Ammon's horn (tissue), 1 donor: Measurements from ENCODE around the gene AGTPBP1.
"Not testable (repeated sequence)": the region's sequence is repeated elsewhere in the genome, so short reads cannot be mapped to it uniquely, and the experiment has no call there.

Experiments
- DNase-seq: peaks from one replicate; pipeline ENCODE4 v3.0.0-alpha.2; 2016; ENCODE audit warnings: low spot score

The AGTPBP1 gene

DNA sequence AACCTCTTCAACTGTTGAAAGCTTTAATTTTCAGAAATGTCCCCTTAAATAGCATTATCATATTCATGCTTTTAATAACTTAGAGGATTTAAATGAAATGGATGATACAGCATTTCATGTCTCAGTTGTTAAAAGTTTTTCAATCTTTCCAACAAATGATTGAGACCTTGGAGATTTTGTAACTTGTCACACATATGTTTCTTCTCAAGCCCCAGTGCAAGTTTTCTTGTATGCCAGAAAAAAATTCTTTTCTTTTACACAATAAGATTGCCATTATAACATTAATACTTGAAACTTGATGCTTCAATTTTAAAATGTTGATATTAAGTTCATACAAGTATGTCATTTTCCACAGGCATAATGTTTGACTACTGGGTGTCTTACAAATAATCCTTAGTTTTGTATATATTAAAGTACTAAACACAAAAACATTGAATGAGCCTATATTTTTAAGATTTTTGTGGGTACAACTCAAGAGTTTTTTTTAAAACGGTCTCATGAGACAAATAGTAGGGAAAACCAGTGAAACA lies 124.5 kb downstream of the AGTPBP1 start:
- no peak for DNase-seq

DNA sequence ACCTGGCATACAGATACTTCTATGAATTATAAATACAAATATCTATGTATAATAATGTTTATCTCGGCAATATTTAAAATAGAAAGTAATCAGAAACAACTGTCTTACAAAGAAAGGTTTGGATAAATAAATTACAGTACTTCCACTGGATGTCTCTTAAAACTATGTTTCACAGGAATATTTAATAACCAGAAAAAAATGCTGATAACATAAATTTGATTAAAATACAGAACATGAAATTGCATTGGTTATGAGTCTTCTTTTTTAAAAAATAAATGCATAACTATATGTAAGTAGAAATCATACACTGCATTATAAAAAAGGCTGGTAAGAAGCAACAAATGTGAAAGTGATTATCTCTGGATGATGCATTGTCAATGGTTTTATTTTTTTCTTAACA lies 126.0 kb downstream of the AGTPBP1 start:
- DNase-seq = no peak

DNA sequence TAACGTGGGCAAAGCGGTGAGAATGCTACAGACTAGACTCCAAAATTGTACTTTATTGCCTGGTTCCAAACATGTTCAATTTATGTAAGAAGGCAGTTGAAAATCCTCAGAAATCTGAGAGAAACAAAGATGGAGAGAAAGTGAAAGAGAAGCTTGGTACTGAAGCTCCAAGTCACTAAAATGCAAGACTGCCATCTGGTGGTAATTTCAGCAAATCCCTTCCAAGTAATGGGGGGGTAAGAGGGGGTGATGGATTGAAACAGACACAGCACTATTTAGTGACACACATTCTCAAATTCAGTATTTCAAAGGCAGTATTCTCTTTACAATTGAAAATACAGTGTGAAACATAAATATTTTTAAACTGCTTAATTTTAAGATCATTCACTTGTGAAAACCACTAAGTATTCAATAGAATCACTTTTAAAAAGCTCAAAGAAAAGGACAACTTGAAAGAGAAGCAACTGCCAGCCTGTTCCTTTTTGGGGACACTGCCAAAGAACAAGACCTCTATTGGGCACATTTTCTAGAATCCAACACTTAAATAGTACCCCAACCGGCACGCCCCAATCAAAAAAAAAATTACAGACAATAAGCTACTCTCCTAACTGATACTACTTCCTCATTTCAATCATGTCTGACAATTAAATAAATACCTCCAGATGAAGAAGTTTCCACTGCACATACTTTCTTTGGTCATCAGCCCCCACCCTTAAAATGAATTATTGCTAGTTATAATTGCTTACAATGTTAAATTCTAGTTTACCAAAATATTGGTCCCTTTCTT lies 131.5 kb downstream of the AGTPBP1 start:
- DNase-seq = peak; percentile 94

DNA sequence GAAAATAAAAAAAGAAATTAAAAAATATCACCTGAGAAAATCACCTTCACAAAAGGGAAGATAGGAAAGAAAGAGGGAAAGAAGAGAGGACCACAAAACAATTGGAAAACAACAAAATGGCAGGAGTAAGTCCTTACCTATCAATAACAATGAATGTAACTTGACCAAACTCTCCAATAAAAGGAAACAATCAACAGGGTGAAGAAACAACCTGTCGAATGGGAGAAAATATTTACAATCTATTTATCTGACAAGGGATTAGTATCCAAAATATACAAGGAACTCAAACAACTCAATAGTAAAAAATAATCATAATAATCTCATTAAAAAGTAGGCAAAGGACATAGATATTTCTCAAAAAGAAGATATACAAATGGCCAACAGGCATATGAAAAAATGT lies 135.8 kb downstream of the AGTPBP1 start:
- no peak for DNase-seq

DNA sequence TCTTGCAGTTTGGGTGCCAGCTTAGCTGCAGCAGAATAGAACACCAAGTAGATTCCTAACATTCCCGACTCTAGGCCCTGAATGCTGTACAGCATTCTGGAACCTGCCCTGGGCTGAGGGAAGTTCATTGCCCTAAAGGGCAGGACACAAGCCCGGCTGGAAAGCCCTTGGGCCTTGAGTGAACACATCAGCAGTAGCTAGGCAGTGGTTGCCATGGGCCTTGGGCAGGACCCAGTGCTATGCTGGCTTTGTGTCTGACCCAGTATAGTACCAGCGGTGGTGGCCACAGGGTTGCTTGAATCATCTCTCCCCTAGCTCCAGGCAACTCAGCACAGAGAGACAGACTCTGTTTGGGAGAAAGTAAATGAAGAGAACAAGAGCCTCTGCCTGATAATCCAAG lies 137.8 kb downstream of the AGTPBP1 start:
- DNase-seq = no peak

DNA sequence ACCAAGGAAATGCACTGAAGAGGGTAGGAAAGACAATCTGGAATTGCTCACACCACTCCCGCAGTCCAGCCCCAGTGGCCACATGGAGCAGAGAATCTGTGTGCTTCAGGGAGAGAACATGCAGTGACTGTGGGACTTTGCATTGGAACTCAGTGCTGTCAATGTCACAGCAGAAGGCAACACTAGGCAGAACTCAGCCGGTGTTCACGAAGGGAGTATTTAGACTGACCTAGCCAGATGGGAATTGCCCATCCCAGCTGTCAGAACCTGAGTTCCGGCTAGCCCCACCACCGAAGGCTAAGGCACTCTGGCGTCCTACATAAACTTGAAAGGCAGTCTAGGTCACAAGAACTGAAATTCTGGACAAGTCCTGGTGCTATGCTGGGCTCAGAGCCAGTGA lies 139.0 kb downstream of the AGTPBP1 start:
- DNase-seq = no peak

DNA sequence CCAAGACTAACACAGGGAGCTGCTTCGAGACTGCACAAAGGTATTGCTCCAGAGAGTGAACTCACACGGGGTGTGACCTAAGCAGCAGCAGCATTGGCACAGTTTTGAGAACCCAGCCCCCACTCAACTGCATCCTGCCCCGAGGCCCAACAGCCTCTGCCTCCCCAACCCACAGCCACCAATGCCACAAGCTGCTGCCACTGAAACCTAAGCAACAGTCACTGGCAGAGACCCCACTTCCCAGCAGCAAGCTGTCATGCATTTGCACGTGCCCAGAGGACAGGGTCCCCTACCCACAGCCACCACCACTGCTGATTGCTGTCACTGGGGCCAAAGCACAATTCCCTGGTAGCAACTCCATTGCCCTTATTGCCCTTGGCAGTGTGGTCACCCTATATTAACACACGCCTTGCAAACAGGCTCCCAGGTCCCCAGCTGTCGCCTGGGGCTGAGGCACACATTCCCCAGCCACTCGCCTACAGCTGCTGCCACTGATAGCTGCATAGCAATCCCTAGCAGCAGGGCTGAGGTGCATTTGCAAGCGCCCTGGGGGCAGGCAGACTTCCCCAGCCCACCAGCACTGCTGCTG lies 141.0 kb downstream of the AGTPBP1 start:
- DNase-seq = no peak

DNA sequence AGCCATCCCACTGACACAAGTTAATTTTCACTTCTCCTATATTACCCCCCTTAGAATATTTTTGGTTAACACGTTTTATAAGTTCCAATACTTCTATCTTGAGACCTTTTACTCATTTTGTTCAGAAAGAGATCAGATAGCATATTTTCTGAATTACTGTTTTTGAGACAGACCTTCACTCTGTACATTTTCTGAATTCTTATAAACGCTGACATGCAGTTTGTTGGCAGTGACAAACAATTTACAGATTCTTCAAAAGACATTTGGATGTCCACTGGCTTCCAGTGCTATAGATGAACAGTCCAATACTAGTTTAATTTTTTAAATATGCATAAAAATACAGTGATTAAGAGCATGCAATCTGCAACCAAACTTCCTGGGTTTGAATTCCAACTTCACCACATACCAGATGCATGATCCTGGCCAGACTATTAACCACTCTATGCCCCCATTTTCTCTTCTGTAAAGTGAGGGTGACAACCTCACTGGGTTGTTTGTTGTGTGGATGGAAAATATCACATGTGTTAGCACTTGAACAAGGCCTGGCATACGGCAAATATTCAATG lies 142.1 kb downstream of the AGTPBP1 start:
- DNase-seq = no peak

DNA sequence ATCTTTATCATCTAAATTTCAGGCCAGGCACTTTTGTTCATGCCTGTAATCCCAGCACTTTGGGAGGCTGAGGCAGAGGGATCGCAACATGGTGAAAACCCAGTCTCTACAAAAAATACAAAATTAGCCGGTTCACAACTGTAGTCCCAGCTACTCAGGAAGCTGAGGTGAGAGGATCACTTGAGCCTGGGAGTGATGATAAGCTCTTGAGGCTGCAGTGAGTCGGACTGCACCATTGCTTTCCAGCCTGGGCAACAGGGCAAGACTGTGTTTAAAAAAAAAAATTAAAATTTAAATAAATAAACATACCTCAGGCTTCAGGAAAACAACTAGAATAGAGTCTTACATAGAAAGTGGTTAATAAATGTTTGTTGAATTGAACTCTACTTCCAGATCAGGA lies 147.4 kb downstream of the AGTPBP1 start:
- no peak for DNase-seq

DNA sequence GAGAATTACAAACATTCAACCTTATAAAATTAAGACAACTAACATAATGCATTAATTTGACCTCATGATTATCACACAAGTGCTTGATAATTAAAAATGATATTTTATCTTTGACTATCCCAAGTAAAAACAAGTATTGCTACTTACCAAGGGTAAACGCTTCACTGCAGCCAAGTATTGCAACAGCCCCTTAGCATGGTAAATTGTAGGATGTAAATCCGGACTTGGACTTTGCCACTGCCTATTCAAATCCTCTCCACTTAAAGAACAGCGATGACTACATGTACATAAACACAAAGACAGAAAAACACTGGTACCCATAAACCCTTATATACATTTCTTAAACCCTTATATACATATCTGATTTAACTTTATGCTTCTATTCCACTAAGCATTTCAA lies 155.1 kb downstream of the AGTPBP1 start:
- no peak for DNase-seq

DNA sequence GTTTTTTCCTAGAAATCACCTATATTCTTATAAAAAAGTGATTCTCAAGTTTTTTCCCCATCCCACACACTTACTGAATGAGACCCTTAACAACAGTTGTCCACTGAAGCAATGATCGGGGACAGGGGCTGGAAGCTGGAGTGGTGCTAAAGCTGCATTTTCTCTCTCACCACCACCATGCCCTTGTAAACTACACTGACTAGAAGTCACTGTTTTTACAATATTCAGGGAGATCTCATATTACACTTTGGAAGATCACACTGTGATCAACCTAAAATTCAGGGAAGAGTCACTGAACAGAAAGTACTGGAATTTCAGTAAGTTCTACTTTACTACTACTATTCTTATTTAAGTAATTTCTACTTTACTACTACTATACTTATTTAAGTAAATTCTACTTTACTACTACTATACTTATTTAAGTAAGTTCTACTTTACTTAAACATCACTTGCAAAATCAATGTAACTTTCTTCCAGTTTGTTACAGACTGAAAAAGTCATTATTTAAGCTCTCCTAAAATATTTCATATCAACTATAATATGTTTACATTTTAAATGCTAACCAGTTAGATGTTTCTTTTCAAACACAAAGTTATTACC lies 164.3 kb downstream of the AGTPBP1 start:
- DNase-seq = no peak

DNA sequence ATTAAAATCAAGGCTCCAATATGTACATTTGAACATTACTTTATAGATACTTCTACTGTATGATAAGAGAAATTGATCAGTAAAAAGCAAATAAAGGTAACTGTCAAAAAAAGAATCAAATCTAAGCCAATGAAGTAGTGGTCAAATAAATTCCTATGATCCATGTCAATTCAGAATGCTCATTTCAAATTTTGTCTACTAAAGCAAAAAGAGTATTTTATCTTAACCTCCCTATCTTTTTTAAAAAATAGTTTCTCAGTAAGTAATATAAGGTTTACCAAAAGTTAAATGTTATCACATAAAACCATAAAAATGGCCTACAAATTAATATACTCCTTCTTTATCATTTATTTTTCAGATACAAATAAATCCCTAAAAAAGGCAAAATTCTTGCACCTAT lies 165.9 kb downstream of the AGTPBP1 start:
- DNase-seq = no peak

DNA sequence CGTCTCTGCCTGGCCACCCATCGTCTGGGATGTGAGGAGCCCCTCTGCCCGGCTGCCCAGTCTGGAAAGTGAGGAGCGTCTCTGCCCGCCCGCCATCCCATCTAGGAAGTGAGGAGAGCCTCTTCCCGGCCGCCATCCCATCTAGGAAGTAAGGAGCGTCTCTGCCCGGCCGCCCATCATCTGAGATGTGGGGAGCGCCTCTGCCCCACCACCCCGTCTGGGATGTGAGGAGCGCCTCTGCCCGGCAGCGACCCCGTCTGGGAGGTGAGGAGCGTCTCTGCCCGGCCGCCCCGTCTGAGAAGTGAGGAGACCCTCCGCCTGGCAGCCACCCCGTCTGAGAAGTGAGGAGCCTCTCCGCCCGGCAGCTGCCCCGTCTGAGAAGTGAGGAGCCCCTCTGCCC lies 168.2 kb downstream of the AGTPBP1 start:
- DNase-seq = not testable (repeated sequence)

DNA sequence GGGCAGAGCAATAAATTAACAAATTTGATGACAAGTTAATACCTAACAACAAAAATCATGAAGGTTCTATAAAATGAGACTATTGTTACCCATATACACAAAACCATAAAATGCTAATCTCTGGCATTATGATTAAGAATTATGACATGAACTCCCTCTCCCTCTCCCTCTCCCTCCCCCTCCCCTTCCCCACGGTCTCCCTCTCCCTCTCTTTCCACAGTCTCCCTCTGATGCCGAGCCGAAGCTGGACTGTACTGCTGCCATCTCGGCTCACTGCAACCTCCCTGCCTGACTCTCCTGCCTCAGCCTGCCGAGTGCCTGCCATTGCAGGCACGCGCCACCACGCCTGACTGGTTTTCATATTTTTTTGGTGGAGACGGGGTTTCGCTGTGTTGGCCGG lies 168.8 kb downstream of the AGTPBP1 start:
- DNase-seq = not testable (repeated sequence)

DNA sequence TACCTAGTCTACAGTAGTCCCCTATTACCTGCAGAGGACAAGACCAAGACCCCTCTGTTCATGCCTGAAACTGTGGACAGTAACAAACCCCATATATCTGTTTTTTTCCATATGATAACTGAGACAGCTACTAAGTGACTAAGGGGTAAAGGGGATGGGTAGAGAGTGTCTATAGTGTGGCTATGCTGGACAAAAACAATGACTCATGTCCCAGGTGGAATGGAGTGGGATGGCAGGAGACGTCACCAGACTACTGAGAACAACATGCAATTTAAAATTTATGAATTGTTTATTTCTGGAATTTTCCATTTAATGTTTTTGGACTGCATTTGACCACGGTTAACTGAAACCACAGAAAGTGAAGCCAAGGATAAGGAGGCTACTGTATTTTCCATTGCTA lies 171.8 kb downstream of the AGTPBP1 start:
- no peak for DNase-seq

DNA sequence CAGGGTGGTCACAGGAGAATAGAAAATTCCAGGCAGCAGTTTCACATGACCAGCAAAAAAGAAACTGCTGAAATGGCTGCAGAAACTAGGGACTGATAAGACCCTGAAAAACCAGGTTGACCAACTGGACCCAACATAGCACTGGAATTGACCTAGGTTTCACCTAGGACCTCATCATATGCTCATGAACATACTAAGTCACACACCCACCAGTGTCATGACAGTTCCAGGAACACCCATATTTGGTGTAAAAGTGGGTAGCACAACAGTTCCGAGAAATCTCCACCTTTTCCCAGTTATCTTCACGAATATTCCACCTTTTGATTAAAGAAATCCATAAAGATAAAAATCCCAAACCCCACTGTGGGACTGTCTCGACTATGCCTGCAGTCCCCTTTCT lies 182.2 kb downstream of the AGTPBP1 start:
- no peak for DNase-seq

DNA sequence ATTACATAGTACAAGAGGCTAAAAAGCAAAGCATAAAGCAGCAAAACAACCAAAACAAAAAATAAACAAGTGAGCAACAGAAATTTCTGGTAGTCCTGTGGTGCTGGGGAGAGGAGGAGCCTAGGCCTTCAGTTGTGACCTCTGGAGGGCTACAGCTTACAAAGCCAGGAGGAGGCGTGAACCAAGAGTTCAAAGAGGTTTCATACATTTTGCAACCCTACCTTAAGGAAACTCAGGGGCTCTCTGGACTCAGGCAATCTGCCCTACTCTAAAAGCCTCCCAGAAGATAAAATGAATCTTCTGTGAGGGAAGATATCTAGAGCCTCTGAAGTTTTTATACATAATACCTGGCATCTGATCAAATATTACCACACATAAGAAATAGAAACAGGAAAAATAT lies 187.4 kb downstream of the AGTPBP1 start:
- DNase-seq = no peak

DNA sequence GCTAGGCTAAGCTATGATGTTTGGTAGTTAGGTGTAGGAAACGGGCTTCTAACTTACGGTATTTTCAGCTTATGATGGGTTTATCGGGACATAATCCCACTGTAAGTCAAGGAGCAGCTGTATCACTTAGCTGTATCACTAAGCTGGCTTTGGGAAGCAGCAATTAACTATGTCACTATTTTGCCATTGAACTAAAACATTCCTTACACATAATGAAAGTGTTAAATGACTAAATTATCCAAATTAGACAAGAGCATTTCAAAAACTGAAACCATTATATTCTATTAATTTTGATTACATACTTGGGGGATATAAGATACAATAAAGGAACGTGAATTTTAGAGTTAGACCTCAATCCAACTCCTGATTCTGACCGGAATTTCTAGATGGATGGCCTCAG lies 188.3 kb downstream of the AGTPBP1 start:
- no peak for DNase-seq

DNA sequence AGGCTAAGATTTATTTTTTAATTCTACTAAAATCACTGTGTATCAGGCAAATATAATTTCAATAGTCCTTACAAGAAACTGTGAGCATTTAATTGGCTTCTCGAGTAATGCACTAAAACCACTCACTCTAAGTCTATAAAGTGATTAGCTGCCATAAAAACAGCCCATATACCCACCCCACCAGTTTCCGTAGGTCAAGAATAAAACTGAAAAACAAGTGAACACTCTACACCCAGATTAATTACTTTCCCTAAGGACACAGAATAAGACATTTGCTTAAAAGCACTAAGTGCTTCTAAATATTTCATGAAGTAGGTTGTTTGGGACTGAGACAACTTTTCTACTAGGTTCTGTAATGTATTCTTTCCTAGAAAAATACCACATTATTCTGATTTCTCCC lies 194.2 kb downstream of the AGTPBP1 start:
- no peak for DNase-seq

DNA sequence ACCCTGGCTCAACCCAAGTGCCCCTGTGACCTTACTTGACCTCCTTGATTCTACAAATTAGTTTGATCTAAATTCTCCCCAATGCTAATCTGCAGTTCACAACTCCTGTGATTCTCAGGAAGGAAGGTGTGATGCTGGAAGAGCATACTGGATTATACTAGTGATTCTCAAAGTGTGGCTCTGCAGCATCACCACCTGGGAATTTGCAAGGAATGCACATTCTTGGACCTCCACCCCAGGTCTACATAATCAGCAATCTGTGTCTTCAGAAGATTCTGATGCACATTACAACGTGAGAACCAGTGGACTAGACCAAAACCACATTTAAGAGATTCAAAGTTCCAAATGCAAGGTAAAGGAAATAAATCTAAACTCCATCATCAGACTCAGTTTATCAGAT lies 198.6 kb downstream of the AGTPBP1 start:
- DNase-seq = no peak

DNA sequence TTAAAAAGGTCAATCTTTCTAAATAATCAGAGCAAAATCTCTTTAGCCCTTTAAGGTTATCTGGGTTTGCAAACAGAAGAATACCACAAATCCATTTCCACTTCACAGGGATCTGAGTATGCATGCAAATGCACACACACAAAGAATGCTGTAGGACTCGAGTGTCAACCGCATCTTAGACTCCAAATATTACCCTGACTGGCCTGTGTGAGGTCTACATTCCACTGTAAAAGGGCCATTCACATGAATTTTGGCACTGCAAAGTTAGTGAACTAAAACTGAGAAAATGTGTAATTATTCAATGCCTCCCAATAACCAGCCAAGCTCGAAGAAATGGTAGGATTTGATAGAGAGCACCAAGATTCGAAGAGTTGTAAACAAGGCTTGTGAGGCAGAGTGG lies 199.9 kb downstream of the AGTPBP1 start:
- no peak for DNase-seq

DNA sequence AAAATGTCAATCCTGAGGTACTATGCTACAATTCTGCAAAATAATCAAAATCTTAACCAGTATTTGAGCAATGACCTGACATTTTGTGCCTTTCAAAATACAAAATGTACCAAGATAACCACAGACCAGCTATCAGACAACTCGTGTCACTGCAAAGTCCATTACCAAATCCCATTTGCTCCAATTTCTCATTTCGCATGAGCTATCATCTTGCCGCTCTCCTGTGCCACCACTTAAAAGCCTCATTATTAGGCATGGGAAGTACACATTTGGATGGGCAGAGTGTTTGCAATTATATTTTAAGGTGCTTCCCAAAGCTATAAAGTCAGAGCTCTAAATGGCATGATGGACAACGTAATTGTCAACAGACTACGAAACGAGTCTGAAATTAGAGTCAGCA lies 205.2 kb downstream of the AGTPBP1 start:
- DNase-seq = no peak

DNA sequence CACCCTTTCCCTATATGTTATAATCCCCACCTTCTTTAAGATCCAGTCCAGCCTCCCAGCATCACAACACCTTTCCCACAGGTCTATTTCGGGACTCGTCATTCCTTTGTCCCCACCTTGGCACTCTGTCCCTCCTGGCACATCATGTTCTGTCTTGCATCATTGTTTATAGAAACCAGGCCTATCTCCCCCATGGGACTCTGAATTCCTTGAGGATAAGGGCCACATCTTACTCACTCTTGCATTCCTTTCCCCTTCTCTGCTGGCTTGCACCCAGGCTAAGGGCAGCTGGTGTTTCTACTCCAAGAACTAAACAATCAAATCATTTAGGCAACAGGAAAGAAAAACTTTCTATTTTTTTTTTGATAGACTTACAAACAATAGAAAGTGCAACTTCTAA lies 205.7 kb downstream of the AGTPBP1 start:
- no peak for DNase-seq
